ENCODE results near the gene TNFRSF9.
A peak's percentile ranks its signal among the peaks of the same experiment; 100 is the strongest.
"Not testable (repeated sequence)": the region's sequence is repeated elsewhere in the genome, so short reads cannot be mapped to it uniquely, and the experiment has no call there.

The TNFRSF9 gene

DNA sequence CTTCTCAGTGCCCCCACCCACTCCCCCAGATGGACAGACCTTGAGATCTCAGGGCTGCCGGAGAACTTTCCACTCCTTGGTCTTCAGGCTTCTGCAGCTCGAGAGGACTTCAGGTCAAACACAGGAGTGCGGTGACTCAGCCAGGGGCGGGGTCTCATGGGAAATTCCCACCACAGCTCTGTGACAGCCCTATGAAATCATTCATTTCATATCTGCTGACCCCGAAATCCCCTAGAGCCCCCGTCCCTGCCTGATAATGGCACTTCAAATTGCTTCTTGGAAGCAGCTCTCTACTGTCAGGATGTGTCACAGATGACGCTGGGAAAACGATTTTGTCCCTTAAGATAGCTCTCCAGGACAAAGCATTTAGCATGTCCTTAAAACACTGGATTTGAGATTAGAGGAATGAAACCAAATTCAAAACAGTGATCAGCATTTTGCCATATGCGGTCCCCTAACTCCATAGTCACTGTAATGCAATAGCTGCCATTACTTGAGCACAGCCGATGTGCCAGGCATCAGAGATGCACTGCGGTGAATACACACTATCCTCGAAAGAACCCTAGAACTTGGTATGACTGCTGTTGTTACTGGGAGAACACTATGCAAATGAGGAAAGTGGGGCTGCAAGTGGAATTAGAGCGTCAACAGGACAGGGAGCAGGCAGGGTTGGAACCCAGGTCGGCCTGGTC lies at the start of gene TNFRSF9:
Gene TNFRSF9 (minus strand): TSS at position 95 of the 692 bp plus-strand sequence. CDS start 845 bp downstream, outside the sequence.
- DNase-seq (ENCODE audit: low spot score), result no peak

DNA sequence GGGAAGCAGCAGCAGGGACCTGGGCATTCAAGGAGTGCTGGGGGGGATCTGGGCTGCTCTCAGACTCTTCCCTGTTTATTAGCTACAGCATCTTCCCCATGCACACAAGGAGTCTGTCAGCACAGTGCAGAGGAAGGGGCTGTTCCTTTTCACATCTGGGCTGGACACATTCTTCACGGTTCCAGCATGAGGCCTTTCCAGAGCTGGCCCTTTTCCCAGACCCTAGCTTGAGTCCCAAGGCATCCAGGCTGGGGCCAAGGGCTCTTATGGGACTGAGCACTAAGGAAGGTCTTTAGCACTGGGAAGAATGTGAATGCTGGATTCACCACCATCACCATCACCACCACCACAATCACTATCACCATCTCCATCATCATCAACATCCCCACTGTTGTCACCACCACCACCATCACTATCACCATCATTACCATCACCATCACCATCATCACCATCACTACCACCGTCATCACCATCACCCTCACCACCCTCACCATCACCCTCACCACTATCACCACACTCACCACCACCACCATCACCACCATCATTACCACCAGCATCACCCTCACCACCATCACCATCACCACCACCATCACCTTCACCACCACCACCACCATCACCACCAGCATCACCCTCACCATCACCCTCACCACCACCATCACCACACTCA lies 49.3 kb upstream of the TNFRSF9 start:
- DNase-seq (ENCODE audit: low spot score), result no peak

- DNase-seq (ENCODE audit: low spot score), result no peak
Measured at GRCh38 chr1:7988576-7988975, 47.9 kb upstream of the TNFRSF9 start.

GRCh38 chr1:7987528-7987927 lies 46.9 kb upstream of the TNFRSF9 start:
- DNase-seq (ENCODE audit: low spot score), result no peak

GRCh38 chr1:7985851-7986612 lies 45.4 kb upstream of the TNFRSF9 start:
- no peak for DNase-seq (ENCODE audit: low spot score)

- no peak for DNase-seq (ENCODE audit: low spot score)
Measured at GRCh38 chr1:7984811-7985210, 44.2 kb upstream of the TNFRSF9 start.

DNA sequence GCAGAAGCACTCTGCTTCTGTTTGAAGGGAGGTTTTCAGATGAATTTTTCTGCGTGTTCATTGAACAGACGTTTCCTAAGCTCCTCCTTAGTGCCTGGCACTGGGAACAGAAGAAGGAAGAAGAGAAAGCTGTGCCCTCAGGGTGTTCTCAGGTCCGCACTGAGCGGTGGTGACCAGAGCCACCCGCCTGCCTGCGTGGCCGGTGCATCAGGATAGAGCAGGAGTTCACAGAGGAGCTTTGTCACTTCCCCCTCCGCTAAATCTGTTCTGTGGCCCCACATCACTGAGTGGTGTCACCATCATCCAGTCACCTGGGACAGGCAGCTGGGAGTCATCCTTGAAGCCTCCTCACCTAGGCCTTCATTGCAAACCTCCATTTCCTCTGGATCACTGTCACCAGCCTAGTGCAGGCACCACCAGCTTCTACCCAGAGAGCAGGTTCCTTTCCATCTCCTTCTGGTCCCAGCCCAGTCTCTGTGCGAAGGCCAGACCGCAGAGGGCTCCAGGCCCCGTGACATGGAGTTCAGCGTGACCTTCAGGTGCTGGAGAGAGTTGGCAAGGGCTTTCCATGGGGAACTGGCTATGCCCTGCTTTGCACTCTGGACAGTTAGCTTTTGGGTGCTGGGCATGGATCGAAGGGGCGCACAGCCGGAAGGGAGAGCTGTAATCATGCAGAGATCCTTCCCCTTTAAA lies 42.6 kb upstream of the TNFRSF9 start:
- DNase-seq (ENCODE audit: low spot score), result no peak

DNA sequence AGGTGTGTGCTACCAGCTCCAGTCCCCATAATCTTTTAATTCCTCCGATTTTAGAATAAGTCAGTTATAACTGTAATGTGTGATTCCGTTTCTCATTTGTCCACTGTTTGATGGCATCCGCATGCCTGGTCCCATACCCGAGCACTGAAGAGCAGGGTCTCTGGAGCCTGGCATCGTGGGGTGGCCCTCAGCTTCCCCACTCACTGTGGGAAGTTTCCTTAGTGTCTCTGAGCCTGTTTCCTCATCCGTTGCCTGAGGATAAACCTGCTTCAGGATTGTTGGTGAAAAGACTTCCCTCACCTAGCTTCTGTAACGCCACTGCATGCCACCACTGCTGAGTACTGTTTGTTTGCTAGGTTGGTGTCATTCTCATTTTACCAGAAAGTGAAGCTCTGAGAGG lies 40.3 kb upstream of the TNFRSF9 start:
- DNase-seq (ENCODE audit: low spot score), result no peak

DNA sequence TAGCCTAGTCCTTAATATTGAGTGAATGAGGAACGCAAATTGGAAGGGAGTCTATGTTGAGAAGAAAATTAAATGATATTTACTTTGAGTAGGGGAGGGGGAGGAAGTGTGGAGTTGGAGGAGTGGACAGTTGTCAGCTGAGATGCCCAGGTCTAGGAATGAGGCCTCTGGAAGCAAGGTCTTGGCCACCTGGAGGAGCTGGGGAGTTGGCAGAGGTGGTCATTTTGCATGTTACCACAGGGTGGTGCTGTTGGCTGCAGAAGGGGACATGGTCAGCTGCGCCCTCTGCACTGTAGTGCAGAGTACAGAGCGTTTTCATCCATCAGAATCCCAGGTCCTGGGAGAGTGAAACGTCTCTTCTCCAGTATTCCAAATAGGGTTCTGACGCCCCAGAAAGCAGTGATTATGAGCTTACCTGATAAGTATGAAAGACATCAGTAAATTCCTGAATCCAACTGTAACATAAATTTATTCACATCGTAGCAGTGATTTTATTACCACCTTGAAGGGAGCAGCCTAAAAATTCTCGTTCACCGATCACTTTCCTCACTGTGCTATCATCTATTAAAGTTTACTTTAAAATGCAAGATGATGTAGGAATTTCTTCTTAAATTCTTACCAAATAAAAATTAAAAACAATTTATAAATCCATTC lies 34.7 kb upstream of the TNFRSF9 start:
- peak; percentile 78 for DNase-seq (ENCODE audit: low spot score)

GRCh38 chr1:7973086-7973485 lies 32.4 kb upstream of the TNFRSF9 start:
- no peak for DNase-seq (ENCODE audit: low spot score)

GRCh38 chr1:7972285-7972684 lies 31.6 kb upstream of the TNFRSF9 start:
- DNase-seq (ENCODE audit: low spot score), result no peak

DNA sequence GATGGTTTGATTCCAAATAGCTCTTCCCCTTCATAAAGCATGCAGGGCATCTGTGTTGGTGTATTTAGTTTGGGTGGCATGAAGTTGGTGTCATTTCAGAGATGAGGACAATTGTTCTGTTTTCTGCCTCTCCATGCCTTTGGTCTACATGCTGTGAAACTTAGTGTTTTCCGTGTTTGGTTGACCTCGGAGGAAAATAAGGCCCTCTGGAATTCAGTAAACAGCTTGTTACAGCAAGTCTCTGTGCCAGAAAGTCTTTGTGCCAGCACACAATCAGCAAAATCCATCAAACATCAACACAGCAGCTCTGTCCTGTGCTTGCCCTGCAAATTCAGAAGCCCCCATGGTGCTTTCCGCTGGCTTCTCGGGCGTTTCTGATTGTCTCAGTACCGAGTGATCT lies 30.4 kb upstream of the TNFRSF9 start:
- no peak for DNase-seq (ENCODE audit: low spot score)

GRCh38 chr1:7970246-7970645 lies 29.6 kb upstream of the TNFRSF9 start:
- DNase-seq (ENCODE audit: low spot score), result no peak

DNA sequence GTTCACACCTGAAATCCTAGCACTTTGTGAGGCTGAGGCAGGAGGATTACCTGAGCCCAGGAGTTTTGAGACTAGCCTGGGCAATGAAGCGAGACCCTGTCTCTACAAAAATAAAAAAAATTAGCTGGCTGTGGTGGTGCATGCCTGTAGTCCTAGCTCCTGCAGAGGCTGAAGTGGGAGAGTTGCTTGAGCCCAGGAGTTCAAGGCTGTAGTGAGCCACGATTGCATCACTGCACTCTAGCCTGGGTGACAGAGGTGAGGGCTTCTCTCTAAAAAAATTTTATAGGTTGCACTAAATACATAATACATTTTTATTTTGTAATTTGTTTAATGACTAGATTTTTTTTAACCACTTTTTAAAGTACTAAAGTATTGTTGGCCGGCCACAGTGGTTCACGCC lies 27.0 kb upstream of the TNFRSF9 start:
- DNase-seq (ENCODE audit: low spot score), result no peak

DNA sequence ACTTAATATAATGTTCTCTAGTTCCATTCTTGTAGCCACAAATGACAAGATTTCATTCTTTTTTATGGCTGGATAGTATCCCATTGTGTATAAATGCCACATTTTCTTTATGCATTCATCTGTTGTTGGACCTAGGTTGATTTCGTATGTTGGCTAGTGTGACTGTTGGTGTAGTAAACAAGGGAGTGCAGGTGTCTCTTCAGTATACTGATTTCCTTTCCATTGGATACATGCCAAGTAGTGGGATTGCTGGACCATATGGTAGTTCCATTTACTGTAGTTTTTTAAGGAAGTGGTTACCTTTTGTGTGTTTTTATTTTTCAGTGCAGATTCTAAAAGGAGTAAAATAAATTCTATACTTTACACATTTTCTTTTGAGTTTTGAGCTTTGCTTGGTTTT lies 26.6 kb upstream of the TNFRSF9 start:
- DNase-seq (ENCODE audit: low spot score), result no peak

DNA sequence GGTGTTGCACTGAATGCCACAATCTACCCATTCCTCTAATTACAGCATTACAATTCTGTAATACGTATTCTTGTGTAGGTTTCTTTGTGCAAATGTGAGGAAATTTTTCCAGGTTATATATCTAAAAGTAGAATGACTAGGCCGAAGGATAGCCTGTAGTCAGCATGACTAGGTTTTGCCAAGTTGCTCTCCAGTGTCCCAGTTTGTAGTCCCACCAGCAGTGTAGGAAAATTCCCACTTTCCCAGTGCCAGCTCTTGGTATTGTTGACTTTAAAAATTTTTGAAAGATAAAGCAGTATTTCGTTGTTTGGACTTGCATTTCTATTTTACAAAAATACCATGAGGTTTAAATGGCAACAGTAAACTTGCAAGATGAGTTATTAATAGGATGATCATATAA lies 23.8 kb upstream of the TNFRSF9 start:
- DNase-seq (ENCODE audit: low spot score), result no peak

- DNase-seq (ENCODE audit: low spot score), result not testable (repeated sequence)
Measured at GRCh38 chr1:7963841-7964240, 23.2 kb upstream of the TNFRSF9 start.

- DNase-seq (ENCODE audit: low spot score), result not testable (repeated sequence)
Measured at GRCh38 chr1:7963378-7963730, 22.7 kb upstream of the TNFRSF9 start.

DNA sequence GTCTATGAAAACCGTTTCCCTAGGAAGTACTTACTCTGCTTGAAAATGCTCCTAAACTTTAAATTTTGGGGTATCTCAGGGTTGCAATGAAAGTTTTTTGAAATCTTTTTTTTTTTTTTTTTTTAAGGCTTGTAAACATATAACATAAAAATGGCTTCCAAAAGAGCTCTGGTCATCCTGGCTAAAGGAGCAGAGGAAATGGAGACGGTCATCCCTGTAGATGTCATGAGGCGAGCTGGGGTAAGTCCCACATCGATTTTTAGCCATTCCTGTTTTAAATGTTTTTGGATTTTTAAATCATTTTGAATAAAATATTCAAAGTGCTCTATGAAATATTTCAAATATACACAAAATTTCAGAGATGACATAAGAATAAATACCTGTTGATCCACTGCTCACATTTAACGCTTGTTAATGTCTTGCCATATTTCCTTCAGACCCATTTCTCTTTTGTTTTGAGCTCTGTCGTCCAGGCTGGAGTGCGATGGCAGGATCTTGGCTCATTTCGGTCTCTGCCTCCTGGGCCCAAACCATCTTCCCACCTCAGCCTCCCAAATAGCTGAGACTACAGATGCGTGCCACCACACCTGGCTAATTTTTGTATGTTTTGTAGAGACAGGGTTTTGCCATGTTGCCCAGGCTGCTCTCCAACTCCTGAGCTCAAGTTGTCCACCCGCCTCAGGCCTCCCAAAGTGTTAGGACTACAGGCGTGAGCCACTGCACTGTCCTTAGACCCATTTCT lies 22.2 kb upstream of the TNFRSF9 start:
- DNase-seq (ENCODE audit: low spot score), result no peak

- DNase-seq (ENCODE audit: low spot score), result no peak
Measured at GRCh38 chr1:7962014-7962335, 21.3 kb upstream of the TNFRSF9 start.

GRCh38 chr1:7961216-7962013 lies 20.8 kb upstream of the TNFRSF9 start, which contains the start of gene PARK7:
Gene PARK7 (plus strand): TSS chr1:7961711. CDS start chr1:7962786, 1,075 bp downstream.
- DNase-seq (ENCODE audit: low spot score), result peak; percentile 99

All from AG08396 (cell line).